ENCODE data around the gene CNN3. TPM values are rescaled to one million over a fixed set of nuclear protein-coding genes. Genes with fewer than 3 reads are reported as not detected.

The CNN3 gene
- total RNA-seq, 4 donors from 2014 or later, result 11.9 to 21.8 (median 16.1) TPM

DNA sequence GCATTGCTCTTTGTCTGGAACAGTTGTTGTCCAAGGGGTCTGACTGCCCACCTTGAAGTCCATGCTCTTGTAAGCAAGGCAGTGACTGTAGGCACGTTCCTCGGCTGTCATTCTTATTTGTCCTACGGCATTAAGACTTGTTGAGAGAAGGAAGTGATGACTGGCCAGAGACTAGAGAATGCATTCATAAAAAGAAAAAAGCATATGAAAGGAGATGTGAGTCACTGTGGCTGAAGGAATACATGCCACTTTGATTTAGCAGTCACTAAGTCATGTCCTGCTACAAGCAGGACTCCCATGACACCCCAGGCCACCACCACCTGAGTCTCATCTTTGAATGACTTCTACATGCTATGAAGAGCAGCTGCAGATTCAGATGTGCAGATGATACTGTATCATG lies 50.5 kb downstream of the CNN3 start:
- DNase-seq (no peak), ATAC-seq (no peak)
- TF ChIP-seq POLR2A (IDR thresholded peaks at IDR 0.05), result no peak
- TF ChIP-seq, protein P1, sequence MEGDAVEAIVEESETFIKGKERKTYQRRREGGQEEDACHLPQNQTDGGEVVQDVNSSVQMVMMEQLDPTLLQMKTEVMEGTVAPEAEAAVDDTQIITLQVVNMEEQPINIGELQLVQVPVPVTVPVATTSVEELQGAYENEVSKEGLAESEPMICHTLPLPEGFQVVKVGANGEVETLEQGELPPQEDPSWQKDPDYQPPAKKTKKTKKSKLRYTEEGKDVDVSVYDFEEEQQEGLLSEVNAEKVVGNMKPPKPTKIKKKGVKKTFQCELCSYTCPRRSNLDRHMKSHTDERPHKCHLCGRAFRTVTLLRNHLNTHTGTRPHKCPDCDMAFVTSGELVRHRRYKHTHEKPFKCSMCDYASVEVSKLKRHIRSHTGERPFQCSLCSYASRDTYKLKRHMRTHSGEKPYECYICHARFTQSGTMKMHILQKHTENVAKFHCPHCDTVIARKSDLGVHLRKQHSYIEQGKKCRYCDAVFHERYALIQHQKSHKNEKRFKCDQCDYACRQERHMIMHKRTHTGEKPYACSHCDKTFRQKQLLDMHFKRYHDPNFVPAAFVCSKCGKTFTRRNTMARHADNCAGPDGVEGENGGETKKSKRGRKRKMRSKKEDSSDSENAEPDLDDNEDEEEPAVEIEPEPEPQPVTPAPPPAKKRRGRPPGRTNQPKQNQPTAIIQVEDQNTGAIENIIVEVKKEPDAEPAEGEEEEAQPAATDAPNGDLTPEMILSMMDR (IDR thresholded peaks at IDR 0.05 in 4 of 5, conservative IDR thresholded peaks at IDR 0.05 in 1 of 5), result no peak
- intact Hi-C loops (cut with DNase I; ENCODE audit: low total_unique reads), result no loop called here
- in situ Hi-C loops (cut with MboI; ENCODE audit: low sequenced_read_pairs in 4 of 4), result no loop called here
- Histone ChIP-seq H3K4me1 (no peaks in the 10 kb centered on the region), H3K4me3 (no peak overlapping the region), H3K36me3 (no peaks in the 10 kb centered on the region), H3K9me3 (no peaks in the 10 kb centered on the region), H3K27ac (no peak overlapping the region), H3K27me3 (no peaks in the 10 kb centered on the region)

GRCh38 chr1:94875794-94876193 lies 51.1 kb downstream of the CNN3 start:
- TF ChIP-seq POLR2A (IDR thresholded peaks at IDR 0.05), result no peak
- TF ChIP-seq, protein P1 (IDR thresholded peaks at IDR 0.05 in 4 of 5, conservative IDR thresholded peaks at IDR 0.05 in 1 of 5), result no peak
- intact Hi-C loops (cut with DNase I; ENCODE audit: low total_unique reads), result no loop called here
- H3K4me3 ChIP-seq, result no peak overlapping the region
- H3K27me3 ChIP-seq, result no peaks in the 10 kb centered on the region
- ATAC-seq, result no peak
- no peaks in the 10 kb centered on the region for H3K4me1 ChIP-seq
- no peaks in the 10 kb centered on the region for H3K36me3 ChIP-seq
- no peak for DNase-seq
- H3K27ac ChIP-seq, result no peak overlapping the region
- H3K9me3 ChIP-seq, result no peaks in the 10 kb centered on the region
- in situ Hi-C loops (cut with MboI; ENCODE audit: low sequenced_read_pairs in 4 of 4), result no loop called here

- Histone ChIP-seq H3K36me3 (no peaks in the 10 kb centered on the region), H3K27me3 (no peaks in the 10 kb centered on the region), H3K9me3 (no peaks in the 10 kb centered on the region), H3K4me3 (no peak overlapping the region), H3K27ac (no peak overlapping the region), H3K4me1 (no peaks in the 10 kb centered on the region)
- TF ChIP-seq POLR2A (IDR thresholded peaks at IDR 0.05), result no peak
- TF ChIP-seq, protein P1 (IDR thresholded peaks at IDR 0.05 in 4 of 5, conservative IDR thresholded peaks at IDR 0.05 in 1 of 5), result no peak
- ATAC-seq (no peak), DNase-seq (no peak)
- in situ Hi-C loops (cut with MboI; ENCODE audit: low sequenced_read_pairs in 4 of 4), result loop anchor here in 3 of 4 donors (25.0 kb wide), 1 partner anchor 363 kb away; the partner anchor contains the start of gene RWDD3 (in 3 of the 3)
- intact Hi-C loops (cut with DNase I; ENCODE audit: low total_unique reads), result no loop called here
These were observed 52.5 kb downstream of the CNN3 start for GRCh38 chr1:94874423-94874822.

- H3K4me3 ChIP-seq, result no peak overlapping the region
- no peaks in the 10 kb centered on the region for H3K36me3 ChIP-seq
- H3K27me3 ChIP-seq, result no peaks in the 10 kb centered on the region
- TF ChIP-seq, protein P1 (IDR thresholded peaks at IDR 0.05 in 4 of 5, conservative IDR thresholded peaks at IDR 0.05 in 1 of 5), result no peak
- no peak for TF ChIP-seq POLR2A (IDR thresholded peaks at IDR 0.05)
- intact Hi-C loops (cut with DNase I; ENCODE audit: low total_unique reads), result no loop called here
- in situ Hi-C loops (cut with MboI; ENCODE audit: low sequenced_read_pairs in 4 of 4), result loop anchor here in 3 of 4 donors (25.0 kb wide), 1 partner anchor 364 kb away; the partner anchor contains the start of gene RWDD3 (in 3 of the 3)
- ATAC-seq (no peak), DNase-seq (no peak)
- H3K4me1 ChIP-seq, result no peaks in the 10 kb centered on the region
- no peak overlapping the region for H3K27ac ChIP-seq
- no peaks in the 10 kb centered on the region for H3K9me3 ChIP-seq
These were observed 53.2 kb downstream of the CNN3 start for GRCh38 chr1:94873520-94874351.
